WTC11 (cell line): ENCODE results near the gene CRYGC. TPM values are rescaled to one million over a fixed set of nuclear protein-coding genes. Genes with fewer than 3 reads are reported as not detected.
"Not testable (repeated sequence)": the region's sequence is repeated elsewhere in the genome, so short reads cannot be mapped to it uniquely, and the experiment has no call there.

Source experiments
- ATAC-seq: fragments of 200-7000 bp; cut with Tn5 transposase; 2 replicates; pipeline ENCODE4 v1.10.0; 2021; ENCODE audit warnings: mild to moderate bottlenecking, moderate library complexity
- CTCF ChIA-PET: fragments of 300-600 bp; sonication (Branson Sonifier 250); formaldehyde crosslinking; loops from one replicate; lab custom pipeline; 2021; ENCODE audit warnings: antibody characterized with exemption; lab: Charles Lee
- POLR2A ChIA-PET: fragments of 350-600 bp; sonication (Branson Sonifier 250); formaldehyde crosslinking; loops from one replicate; lab custom pipeline; 2021; ENCODE audit warnings: antibody characterized with exemption; lab: Charles Lee
- DNase-seq: peaks from one replicate; pipeline ENCODE4 v3.0.0; 2021; ENCODE audit warnings: low spot score
- H3K27ac Mint-ChIP-seq: 2 replicates; pipeline ENCODE4 v1.8.0; 2021; ENCODE audit warnings: mixed read lengths
- H3K27me3 Mint-ChIP-seq: 2 replicates; pipeline ENCODE4 v1.8.0; 2021; ENCODE audit warnings: low read depth, mild to moderate bottlenecking, moderate library complexity, mixed read lengths
- H3K36me3 Mint-ChIP-seq: 2 replicates; pipeline ENCODE4 v1.8.0; 2021; ENCODE audit warnings: mixed read lengths
- H3K4me1 Mint-ChIP-seq: 2 replicates; pipeline ENCODE4 v1.8.0; 2022; ENCODE audit warnings: mixed read lengths
- H3K4me3 Mint-ChIP-seq: 2 replicates; pipeline ENCODE4 v1.8.0; 2021; ENCODE audit warnings: mild to moderate bottlenecking, moderate library complexity, mixed read lengths
- H3K9me3 Mint-ChIP-seq: 2 replicates; pipeline ENCODE4 v1.8.0; 2021; ENCODE audit warnings: mixed read lengths
- CREB1 ChIP-seq: sonication (generic); formaldehyde crosslinking; IDR thresholded peaks from 2 replicates; pipeline ENCODE4 v1.8.0; 2023; ENCODE audit warnings: mild to moderate bottlenecking, missing genetic modification reagents
- FOXP4 ChIP-seq: sonication (generic); formaldehyde crosslinking; IDR thresholded peaks from 2 replicates; pipeline ENCODE4 v1.8.0; 2022; ENCODE audit warnings: mild to moderate bottlenecking, missing genetic modification reagents
- GTF2I ChIP-seq: fragments of 250-450 bp; sonication (Bioruptor Pico); conservative IDR thresholded peaks from 2 replicates; pipeline ENCODE4 v1.4.0; 2021; ENCODE audit warnings: mild to moderate bottlenecking
- JUN ChIP-seq: sonication (generic); formaldehyde crosslinking; IDR thresholded peaks from 2 replicates; pipeline ENCODE4 v1.8.0; 2023; ENCODE audit warnings: mild to moderate bottlenecking, missing genetic modification reagents
- MAX ChIP-seq: sonication (generic); formaldehyde crosslinking; IDR thresholded peaks from 2 replicates; pipeline ENCODE4 v1.8.0; 2022; ENCODE audit warnings: mild to moderate bottlenecking, missing genetic modification reagents
- NFATC4 ChIP-seq: fragments of 250-450 bp; sonication (Bioruptor Pico); IDR thresholded peaks from 2 replicates; pipeline ENCODE4 v1.9.0; 2021; ENCODE audit warnings: mild to moderate bottlenecking
- PRDM15 ChIP-seq: sonication (generic); formaldehyde crosslinking; IDR thresholded peaks from 2 replicates; pipeline ENCODE4 v1.8.0; 2022; ENCODE audit warnings: missing genetic modification reagents
- ZNF219 ChIP-seq: sonication (generic); formaldehyde crosslinking; IDR thresholded peaks from 2 replicates; pipeline ENCODE4 v1.8.0; 2023; ENCODE audit warnings: missing genetic modification reagents, mild to moderate bottlenecking, borderline replicate concordance
- ZNF317 ChIP-seq: sonication (generic); formaldehyde crosslinking; IDR thresholded peaks from 2 replicates; pipeline ENCODE4 v1.8.1; 2023; ENCODE audit warnings: low read depth, mild to moderate bottlenecking, moderate library complexity, missing genetic modification reagents, borderline replicate concordance
- ZNF671 ChIP-seq: fragments of 250-450 bp; sonication (Bioruptor Pico); IDR thresholded peaks from 2 replicates; pipeline ENCODE4 v1.8.0; 2021; ENCODE audit warnings: mild to moderate bottlenecking
- total RNA-seq: library from RNA; stranded (reverse); gene quantifications from 3 replicates; pipeline ENCODE4 v1.2.3, GENCODE V29; 2021
- TF ChIP-seq, protein P1 (sequence below): fragments of 250-450 bp; sonication (Bioruptor Pico); conservative IDR thresholded peaks from 2 replicates; pipeline ENCODE4 v1.9.0; 2021; ENCODE audit warnings: mild to moderate bottlenecking
- TF ChIP-seq, protein P2 (sequence below): fragments of 250-450 bp; sonication (Bioruptor Pico); IDR thresholded peaks from 2 replicates; pipeline ENCODE4 v1.9.0; 2021; ENCODE audit warnings: mild to moderate bottlenecking

The CRYGC gene
- total RNA-seq, 1 experiment from 2014 or later = not detected

DNA sequence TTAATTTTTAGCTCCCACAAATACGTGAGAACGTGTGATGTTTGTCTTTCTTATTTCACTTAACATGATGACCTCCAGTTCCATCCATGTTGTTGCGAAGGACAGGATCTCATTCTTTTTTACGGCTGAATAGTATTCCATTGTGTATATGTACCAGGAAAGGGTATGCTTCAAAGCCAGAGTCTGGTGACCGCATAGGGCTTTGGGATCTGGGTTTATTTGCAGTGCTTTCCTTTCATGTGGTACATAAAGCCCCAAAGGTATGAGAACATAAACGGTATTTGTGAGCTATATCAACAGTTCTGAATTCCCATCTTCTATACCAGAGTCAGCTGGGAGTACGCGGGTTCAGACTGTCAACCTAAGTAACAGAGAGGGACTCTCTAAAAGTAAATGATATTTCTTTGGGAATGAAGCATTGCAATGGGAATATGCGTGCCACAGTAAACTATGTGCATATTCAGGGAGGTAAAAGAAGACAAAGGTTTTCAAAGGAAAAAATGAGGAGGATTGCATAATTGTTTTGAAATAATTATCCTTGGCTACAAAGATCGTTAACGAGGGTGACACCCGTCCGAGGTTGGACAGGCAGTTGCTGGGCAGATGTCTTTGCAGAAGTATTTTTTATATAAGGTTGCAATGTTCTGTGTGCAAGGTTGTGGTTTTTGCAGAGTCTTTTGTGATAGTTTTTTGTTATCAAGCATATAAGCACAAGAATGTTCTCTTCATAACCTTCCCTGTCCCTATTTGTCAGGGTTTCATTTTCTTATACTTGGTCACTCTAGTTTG, 29.8 kb downstream of the CRYGC start (continued):
- no peak for TF ChIP-seq PRDM15 (CRISPR knock-in tag)

GRCh38 chr2:208098701-208099100, 30.9 kb downstream of the CRYGC start:
- H3K27ac Mint-ChIP-seq, POLR2A ChIA-PET, H3K9me3 Mint-ChIP-seq, ATAC-seq, CTCF ChIA-PET, DNase-seq, H3K27me3 Mint-ChIP-seq, H3K36me3 Mint-ChIP-seq, H3K4me3 Mint-ChIP-seq: not testable (repeated sequence)
- H3K4me1 Mint-ChIP-seq = peaks cover 22% of the 10 kb centered on the region

DNA sequence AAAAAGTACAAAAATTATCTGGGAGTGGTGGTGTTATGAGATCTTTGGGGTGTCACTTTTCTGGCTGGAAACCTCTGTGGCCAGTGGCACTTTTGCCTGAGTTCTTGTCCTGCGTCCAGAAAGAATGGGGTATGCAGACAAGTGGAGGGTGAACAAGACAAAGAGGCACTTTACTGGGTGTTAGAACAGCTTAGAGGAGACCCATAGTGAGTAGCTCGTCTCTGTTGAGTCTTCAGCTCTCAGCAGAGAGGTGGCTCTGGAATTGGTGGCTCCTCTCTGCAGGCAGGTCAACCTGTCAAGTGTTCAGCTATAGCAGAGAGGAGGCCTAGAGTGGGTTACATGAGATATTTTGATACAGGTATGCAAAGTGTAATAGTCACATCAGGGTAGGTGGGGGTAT, 31.4 kb downstream of the CRYGC start:
- ChIA-PET POLR2A (no interaction called here), CTCF (no interaction called here)
- Mint-ChIP-seq H3K36me3 (no peaks in the 10 kb centered on the region), H3K27me3 (no peaks in the 10 kb centered on the region), H3K9me3 (0 out of 2 replicates have a peak, but pooled peaks cover 3% of the 10 kb centered on the region), H3K4me1 (peaks cover 19% of the 10 kb centered on the region), H3K27ac (no peak overlapping the region), H3K4me3 (no peak overlapping the region)
- DNase-seq = no peak
- TF ChIP-seq JUN (no peak), GTF2I (CRISPR knock-in tag) (no peak)
- ATAC-seq = no peak

DNA sequence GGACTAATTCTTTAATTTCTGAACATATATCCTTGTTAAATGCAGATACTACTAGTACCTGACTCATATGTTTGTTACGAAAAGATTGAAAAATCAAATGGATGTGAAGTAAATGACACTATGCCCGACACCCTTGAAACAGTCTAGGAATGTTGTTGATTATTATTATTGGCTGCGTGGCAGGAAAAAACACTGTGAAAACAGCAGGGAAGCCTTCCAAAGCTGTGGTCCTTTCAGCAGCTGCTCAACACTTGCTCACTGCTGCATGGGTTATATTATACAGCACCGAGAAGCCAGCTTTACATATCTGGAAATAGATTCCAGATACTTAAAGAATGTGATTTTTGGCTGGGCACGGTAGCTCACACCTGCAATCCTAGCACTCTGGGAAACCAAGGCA, 31.8 kb downstream of the CRYGC start:
- H3K36me3 Mint-ChIP-seq = no peaks in the 10 kb centered on the region
- no peak overlapping the region for H3K27ac Mint-ChIP-seq
- CTCF ChIA-PET = no interaction called here
- ATAC-seq (no peak), DNase-seq (no peak)
- 0 out of 2 replicates have a peak, but pooled peaks cover 3% of the 10 kb centered on the region for H3K9me3 Mint-ChIP-seq
- no peak overlapping the region for H3K4me3 Mint-ChIP-seq
- POLR2A ChIA-PET = no interaction called here
- TF ChIP-seq ZNF219 (no peak), FOXP4 (CRISPR knock-in tag) (no peak), NFATC4 (CRISPR knock-in tag) (no peak)
- H3K27me3 Mint-ChIP-seq = no peaks in the 10 kb centered on the region
- peaks cover 19% of the 10 kb centered on the region for H3K4me1 Mint-ChIP-seq

DNA sequence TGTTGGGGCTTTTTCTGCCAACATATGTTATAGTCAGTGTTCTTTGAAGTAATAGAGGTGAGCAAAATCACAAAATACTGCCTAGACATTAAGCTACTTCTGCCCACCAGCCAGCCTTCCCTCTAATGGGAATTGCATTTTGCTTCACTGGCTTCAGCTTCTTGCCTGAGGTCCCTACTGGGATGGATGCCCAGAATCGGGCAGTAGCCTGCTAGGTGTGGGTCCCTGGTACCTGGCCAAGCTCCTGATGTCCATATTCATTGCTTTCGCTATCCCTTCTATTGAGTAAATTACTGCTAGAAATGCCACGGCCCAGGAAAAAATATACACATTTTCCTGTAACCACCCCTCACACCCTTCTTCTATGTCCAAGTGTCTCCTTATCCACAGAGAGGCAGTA, 32.3 kb downstream of the CRYGC start:
- CTCF ChIA-PET = no interaction called here
- H3K36me3 Mint-ChIP-seq = no peaks in the 10 kb centered on the region

More for the DNA sequence above, 32.3 kb downstream of the CRYGC start:
- POLR2A ChIA-PET = no interaction called here
- TF ChIP-seq JUN (no peak), MAX (CRISPR knock-in tag) (no peak), ZNF317 (no peak), ZNF671 (CRISPR knock-in tag) (no peak), CREB1 (CRISPR knock-in tag) (no peak)
- TF ChIP-seq, protein P1, sequence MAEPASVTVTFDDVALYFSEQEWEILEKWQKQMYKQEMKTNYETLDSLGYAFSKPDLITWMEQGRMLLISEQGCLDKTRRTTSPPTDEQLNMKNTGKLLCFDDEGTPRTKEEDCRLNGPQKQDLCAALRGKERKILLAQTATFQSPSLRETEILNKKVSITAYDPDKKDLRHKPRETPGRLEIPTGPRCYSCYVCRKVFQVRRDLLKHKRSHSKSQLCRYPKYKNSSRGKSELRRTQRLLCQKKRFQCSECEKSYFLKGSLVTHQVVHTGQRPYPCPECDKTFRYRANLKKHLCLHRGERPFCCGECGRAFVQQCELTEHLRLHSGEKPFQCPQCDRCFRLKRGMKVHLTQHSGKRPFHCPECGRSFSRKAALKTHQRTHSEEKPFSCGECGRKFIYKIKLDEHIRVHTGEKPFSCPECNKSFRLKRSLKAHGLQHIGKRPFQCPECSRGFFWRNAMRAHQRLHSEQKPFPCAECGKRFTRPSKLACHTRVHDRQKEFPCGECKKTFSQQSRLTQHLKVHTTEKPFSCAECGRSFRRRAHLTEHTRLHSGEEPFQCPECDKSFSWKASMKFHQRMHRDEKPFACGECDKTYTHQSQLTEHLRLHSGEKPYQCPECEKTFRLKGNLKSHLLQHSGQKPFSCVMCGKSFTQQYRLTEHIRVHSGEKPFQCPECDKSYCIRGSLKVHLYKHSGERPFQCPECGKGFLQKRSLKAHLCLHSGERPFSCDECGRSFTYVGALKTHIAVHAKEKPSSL (CRISPR knock-in tag) = no peak
- TF ChIP-seq, protein P2, sequence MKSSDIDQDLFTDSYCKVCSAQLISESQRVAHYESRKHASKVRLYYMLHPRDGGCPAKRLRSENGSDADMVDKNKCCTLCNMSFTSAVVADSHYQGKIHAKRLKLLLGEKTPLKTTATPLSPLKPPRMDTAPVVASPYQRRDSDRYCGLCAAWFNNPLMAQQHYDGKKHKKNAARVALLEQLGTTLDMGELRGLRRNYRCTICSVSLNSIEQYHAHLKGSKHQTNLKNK = no peak
- DNase-seq (no peak), ATAC-seq (no peak)
- H3K4me3 Mint-ChIP-seq = no peak overlapping the region
- no peak overlapping the region for H3K27ac Mint-ChIP-seq
- 0 out of 2 replicates have a peak, but pooled peaks cover 3% of the 10 kb centered on the region for H3K9me3 Mint-ChIP-seq
- H3K27me3 Mint-ChIP-seq = no peaks in the 10 kb centered on the region
- peaks cover 17% of the 10 kb centered on the region for H3K4me1 Mint-ChIP-seq
